ENCODE measurements around the gene IFNG-AS1.

Gene IFNG-AS1

DNA sequence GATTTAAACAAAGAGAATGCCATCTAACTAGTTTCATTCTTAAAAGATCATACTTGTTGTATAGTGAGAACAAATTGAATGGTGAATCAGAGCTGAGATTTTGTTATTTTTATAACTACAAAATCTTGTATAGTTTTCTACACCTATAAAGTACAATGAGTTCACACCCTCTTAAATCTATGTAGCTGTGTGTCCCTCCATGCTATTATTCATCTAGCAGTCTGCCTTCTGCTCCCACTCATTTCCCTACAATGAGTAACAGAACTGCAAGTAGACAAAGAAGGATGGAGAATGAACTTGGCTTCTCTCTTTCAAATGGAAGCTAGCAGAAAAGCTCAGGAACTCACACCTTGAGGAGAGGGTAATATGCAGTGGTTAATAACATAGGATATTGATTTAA, 7.1 kb downstream of the IFNG-AS1 start:
- DNase-seq, result no peak

DNA sequence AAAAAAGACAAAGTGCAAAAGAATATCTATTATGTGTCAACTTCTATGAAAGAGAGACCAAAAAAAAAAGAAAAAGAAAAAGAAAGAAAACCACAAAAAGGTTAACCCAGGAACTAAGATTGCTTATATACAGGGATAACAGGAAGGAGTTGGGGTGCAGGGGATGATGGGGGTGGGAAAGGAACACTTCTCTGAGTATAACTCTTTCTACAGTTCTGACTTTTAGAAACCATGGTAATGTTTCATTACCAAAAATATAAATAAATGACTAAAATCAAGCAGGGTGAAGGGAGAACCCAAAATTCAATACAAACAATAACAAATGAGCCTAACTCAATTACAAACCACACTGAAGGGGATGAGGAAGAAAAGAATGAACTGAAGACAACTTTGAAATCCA, 9.1 kb downstream of the IFNG-AS1 start:
- DNase-seq, result no peak

DNA sequence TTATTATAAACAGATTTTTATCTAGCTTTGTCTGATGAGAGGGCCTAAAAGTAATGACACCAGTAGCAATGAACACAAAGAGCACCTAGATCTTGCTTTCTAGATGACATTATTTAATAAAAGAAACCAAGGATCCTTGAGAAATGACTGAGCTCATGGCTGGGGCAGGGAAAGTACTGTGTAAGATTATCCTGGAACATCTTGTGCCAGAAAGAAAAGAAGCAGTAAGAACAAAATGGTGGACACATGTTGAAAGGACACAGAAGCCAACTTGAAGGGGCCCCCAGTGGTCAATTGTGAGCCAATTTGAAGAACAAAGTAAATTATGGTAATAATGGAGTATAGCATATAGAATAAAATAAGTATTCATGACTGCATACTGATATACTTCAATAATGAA, 10.0 kb downstream of the IFNG-AS1 start:
- DNase-seq, result no peak

DNA sequence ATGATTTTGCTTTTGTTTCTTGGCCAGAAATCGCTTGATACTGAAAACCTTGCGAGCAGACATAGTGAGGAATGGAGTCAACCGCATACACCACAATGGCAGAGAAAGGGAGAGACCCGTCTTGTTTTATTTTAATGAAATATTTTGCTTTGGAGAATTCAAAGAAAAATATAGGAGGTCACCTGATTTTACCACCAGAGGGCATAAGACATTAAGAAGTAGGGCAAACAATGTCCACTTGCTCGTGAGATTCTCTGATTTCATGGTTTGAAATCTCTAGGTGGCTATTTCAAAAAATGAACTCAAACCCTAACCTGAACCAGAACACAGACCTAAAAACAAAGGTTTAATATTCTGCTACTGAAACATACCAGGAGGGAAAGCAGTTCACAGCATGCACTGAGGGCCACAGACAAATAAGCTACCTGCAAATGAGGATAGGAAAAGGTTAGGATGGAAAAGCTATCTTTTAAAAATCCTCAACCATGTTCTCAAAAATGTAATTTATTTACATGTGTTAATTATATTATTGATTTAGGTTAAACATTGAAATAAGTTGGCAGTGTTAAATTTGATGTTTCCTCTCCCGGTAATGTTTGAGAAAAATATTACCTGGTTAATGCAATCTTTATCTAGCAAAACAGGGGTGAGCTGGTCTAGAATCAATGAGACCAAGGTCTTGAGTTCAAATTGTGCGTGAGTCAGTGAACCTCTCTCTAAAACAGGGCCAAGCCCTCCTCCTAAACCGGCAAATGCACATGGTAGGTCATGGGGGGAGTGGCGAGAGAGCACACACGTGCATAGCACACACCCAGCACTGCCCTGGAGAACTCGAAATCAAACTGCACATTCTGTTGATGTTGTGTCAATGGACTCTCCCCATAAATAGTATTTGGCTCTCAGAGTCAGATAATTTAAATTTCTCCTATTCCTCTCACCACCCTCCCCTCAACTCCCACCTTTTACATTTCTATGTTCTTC, 12.5 kb downstream of the IFNG-AS1 start:
- DNase-seq, result no peak

DNA sequence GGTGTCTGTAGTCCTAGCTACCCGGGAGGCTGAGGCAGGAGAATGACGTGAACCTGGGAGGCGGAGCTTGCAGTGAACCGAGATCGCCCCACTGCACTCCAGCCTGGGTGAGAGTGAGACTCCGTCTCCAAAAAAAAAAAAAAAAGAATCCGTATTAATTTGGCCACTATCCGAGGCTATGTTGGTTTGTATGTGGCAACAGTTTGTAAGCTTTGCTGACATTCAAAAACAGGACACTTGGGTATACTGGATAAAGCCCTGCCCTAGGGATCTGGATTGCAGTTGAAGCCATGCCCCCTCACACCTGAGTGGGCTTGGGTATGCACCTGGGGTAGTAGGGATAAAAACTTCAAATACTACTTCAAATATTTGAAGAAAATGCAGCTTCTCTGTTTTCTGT, 14.5 kb downstream of the IFNG-AS1 start:
- DNase-seq, result no peak

- DNase-seq, result no peak
Observed at GRCh38 chr12:68007033-68007432, 17.8 kb downstream of the IFNG-AS1 start.

DNA sequence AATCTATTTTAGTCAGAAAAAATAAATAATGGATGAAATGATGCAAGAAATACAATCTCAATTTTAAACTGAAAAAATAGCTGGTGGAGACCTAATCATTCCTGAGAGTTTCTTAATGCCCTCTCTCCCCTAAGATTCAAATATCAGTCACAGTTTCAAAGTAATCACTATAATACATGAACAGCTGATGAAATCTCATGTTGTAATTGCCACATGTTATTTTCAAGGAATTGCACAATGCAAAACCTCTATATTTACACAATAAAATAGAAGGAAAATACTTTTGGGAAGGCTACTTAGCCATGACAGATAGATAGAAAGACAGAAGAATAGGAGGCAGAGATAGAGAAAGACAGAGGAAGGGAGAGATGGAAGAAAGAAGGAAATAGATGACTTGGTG, 18.2 kb downstream of the IFNG-AS1 start:
- DNase-seq, result peak; percentile 10 to 13

DNA sequence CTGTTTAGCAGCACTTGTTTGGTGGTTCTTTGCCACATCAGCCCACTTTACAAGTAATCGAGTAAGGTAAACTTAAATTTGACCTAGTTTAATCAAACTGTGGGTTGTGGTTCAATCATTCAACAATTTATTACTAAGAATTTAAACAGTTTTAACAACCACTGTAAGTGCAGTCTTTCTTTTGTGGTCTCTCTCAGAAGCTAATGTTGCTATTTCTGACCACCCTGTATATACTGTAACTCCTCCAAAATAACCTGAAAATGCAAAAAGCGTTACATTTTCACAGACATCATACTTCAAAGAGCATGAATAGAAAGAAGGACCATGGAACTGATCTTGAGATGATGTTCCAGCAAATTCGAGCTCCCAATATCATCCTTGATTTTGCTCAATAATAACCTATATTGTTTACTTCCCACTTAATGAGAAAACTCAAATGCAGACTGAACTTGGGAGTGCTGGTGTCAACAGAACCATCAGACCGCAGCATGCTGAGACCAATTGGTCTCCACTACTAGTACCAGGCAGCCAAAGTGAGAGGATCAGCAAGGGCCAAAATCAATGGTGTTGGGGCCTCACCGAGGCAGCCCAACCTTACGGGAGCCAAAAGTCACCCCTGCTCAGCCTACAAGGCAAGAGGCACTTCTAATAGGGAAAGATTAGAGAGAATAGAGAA, 22.1 kb downstream of the IFNG-AS1 start:
- DNase-seq, result no peak

GRCh38 chr12:68011882-68012207, 22.6 kb downstream of the IFNG-AS1 start:
- DNase-seq, result no peak

GRCh38 chr12:68012712-68013111, 23.5 kb downstream of the IFNG-AS1 start:
- DNase-seq, result no peak

- no peak for DNase-seq
Observed at GRCh38 chr12:68013181-68013580, 23.9 kb downstream of the IFNG-AS1 start.

GRCh38 chr12:68016136-68016535, 26.9 kb downstream of the IFNG-AS1 start:
- DNase-seq, result no peak

DNA sequence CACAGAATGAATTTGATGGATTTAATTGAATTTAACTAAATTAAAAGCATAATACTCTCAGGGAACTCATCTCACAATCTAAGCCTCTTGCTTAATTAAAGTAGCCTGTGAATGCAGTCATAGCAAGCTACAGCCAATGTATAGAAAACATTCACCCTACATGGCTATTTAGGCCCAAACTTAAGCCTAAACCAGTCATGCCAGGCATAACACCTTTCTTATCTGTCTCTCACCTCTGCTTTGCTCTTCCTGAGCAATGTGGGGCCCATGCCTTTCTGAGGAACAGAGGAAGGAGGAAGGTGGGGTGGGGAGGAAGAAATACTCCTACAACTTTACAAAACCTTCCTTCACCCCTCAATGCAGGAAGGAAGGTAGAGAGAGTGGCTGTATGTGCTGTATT, 29.1 kb downstream of the IFNG-AS1 start:
- no peak for DNase-seq

DNA sequence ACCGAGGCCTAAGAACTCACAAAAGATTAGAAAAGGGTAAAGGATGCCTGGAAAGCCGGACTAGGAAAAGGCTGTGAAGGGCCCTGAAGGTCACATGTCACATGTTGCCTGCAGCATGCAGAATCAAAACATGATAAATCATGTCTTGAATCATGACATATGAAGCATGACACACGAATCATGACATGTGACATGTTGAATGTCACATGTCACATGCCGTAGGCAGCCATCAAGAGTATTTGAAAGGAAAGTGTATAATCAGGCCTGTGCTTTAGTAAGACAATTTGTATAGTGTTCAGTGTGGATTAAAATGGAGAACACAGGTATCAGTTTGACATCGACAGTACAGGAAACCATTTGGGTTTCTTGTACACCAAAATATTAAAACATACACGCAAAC, 30.8 kb downstream of the IFNG-AS1 start:
- DNase-seq, result no peak

GRCh38 chr12:68020699-68021098, 31.5 kb downstream of the IFNG-AS1 start:
- no peak for DNase-seq

DNA sequence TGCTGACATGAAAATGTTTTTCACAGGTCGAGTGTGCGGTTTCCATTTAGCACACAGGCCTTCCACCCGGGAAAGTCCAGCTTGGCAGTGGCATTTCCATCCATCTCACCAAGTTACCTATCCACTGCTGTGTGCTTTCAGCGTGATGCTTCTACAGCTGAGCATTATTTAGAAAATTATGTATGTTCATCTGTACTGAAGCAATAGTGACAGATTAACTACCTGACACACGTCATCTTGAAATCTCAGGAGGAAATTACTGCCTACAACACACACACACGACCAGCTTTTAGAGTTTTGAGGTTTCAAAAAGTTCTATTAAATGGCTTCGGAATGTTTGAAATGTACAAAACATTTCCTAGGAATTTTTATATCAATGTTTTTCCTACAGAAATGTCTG, 39.4 kb downstream of the IFNG-AS1 start:
- DNase-seq, result no peak

DNA sequence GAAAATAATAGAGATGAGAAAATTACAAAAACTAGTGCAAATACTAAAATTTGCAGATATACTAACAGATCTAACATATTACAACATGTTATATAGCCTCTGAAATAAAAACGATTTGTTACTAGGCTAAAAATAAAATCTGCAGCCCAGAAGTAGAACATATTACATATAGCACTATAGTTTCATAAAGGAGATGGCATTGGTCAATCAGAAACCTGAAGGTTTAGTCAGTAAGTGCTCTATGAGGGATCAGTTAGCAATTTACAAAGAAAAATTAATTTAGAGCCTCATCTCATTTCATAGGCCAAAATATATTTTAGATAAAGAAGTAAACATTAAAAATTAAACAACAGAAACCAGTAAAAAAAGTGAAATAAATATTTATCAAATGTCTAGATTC, 41.0 kb downstream of the IFNG-AS1 start:
- DNase-seq, result no peak

DNA sequence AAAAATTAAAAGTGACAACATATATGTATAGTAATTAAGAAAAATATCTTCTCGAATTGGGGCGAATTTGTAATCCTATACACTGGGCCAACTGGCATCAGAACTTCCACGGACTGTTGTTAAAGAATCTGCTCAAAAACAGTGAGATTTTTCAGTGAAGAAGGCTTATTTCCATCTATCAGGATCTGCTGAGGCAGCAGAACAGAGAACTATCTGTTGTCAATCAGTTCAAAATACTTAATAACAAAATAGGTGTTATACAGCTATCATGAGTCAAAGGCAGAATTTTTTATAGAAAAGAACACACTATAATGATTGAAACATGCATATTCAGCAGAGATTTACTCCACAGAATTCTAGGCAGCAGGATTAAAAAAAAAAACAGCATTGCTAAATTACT, 41.9 kb downstream of the IFNG-AS1 start:
- no peak for DNase-seq

DNA sequence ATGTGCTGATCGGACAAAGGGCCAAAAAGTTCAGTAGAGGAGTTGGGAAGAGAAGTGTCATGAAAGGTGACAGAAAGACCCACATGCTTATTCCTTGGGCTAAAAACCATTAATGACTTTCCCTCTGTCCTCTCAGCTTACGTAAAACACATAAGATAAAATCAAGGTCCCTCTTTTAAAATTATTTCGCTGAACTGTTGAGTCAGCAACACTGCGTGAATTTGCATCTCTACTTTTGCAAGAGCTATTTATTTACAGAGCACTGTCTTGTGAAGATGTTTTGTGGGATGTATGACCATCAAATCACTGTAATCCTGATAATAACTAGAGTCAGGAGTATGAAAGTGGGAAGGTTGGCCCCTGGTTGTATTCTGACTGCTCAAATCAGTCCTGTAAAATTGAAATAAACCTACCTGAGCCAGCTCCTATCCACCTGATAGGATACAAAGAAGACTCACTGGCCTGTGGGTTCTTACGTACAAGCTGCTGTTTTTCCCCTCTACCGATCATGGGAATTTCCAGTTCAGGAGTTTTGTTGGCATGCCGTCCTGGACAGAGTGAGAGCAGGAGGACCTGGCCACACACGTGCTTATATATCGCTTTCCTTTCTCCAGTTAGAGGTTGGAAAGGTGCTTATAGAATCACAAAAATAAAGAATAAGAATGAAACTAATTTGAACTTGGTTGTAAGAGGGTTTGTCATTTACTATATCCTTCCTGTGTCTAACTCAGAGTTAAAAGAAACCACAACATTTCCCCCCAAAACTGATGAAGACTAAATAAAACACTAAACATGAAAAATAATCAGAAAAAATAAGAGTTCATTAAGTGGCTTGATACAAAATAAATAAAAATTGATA, 42.9 kb downstream of the IFNG-AS1 start:
- no peak for DNase-seq

DNA sequence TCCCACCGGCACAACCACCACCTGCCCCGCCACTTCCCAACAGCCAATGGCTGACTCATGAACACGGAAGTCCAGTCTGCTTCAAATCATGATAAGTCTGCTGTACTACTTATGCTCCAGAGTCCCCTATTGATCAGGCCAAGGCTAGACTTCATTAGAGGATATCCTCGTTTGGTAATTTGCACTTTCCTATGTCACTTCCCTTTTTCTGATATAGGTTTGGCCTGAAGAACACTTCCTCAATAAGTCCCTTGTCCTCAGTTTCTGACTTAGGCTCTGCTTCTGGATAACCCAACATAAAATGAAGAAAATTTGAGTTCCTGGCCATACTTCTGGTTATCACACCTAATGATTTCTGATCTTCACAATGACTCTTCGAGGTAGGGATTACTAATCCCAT, 45.3 kb downstream of the IFNG-AS1 start:
- DNase-seq, result peak in 1 of 2 donors; percentile 8

DNA sequence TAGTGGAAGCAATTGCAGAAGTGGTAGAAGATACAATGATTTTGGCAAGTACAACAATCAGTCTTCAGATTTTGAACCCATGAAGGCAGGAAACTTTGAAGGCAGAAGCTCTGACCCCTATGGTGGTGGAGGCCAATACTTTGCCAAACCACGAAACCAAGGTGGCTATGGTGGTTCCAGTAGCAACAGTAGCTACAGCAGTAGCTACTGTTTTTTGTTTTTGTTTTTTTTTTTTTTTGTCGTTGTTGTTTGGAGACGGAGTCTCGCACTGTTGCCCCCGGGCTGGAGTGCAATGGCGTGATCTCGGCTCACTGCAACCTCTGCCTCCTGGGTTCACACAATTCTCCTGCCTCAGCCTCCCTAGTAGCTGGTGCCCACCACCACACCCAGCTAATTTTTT, 47.4 kb downstream of the IFNG-AS1 start:
- DNase-seq, result no peak

GRCh38 chr12:68037616-68038255, 48.5 kb downstream of the IFNG-AS1 start:
- DNase-seq, result no peak

DNA sequence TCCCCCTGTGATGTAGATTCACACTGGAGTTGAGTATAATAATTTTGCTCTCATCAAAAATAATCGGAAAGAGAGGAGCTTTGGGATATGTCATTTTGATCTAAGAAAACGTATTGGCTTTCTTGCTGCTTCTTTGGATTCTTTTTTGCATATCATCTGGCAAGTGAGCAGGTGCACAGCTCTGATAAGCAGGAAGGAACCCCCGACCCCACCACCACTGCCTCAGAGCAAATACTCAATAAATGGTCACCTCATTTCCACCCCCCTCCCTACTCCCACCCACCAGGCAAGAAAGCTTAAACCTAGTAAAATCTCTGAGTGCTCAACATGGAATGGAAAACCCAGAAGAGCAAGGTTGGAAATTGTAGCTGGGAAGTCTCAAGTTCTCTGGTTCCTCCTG, 49.4 kb downstream of the IFNG-AS1 start:
- no peak for DNase-seq
